Amygdala (tissue), 56 donors: Measurements from ENCODE around the gene ZNF394.

Experiments used
- DNase-seq, 56 donors: peaks; one replicate each; lab custom pipeline; 2025; lab: John Stamatoyannopoulos, UW

The ZNF394 gene

DNA sequence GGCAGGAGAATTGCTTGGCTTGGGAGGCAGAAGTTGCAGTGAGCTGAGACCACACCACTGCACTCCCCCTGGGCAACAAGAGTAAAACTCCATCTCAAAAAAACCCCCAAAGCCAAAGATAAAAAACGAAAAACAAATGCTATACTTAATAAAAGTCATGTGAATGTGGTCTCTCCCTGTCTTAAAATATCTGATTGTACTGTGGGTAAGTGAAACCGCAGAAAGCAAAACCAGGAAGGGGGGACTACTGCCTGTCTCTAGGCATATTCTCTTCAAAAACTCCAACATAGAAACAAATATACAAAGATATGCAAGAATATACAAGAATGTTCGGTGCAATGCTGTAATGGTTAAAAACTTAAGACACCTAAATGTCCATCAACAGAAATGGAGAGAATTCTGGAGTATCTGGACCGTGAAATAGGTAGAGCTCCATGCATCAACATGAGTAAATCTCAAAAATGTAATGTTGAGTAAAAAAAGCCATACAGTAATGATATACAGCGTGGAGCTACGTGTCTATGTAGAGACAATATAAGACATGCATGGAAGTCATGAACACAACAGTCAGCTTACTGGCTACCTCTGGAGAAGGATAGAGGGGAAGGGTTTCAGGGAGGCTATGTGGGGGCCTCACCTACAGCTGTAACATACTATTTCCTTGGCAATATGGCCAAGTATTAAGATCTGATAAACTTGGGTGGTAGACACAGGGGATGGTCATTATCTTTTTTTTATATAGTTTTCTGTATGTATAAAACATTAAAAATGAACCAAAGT lies 2.1 kb downstream of the ZNF394 start:
- no peak for DNase-seq

DNA sequence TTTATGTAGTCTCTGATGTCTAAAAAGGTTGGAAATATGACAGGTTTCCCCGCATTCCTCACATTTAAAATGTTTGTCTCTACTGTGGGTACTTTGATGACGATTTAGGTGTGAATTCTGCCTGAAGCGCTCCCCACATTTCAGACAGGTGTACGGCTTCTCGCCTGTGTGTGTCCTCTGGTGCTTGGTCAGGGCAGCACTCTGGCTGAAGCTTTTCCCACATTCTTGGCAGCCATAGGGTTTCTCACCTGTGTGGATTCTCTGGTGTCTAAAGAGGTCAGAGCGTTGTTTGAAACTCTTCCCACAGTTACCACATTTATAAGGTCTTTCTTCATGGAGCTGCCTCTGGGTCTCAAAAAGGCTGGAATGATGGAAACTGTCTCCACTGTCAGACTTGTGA lies 6.3 kb downstream of the ZNF394 start:
- DNase-seq: no peak

- DNase-seq: no peak
Observed at GRCh38 chr7:99490878-99491277, 9.2 kb downstream of the ZNF394 start.

DNA sequence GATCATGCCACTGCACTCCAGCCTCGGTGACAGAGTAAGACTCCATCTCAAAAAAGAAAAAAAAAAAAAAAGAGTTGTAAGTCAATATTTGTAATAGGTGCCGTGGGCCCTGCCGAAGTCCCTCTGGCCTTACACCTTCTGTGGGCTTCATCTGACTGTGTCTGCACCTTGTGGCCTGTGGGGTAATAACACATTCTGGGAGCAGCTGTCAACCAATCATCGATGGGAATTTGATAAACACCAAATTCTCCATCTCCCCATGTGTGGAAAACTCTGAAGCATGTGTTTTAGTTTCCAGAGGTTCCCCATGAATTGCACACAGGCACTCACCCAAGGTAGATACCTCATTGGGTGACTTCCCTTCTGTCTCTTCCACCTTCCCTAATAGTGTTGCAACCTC lies 10.8 kb downstream of the ZNF394 start:
- no peak for DNase-seq

DNA sequence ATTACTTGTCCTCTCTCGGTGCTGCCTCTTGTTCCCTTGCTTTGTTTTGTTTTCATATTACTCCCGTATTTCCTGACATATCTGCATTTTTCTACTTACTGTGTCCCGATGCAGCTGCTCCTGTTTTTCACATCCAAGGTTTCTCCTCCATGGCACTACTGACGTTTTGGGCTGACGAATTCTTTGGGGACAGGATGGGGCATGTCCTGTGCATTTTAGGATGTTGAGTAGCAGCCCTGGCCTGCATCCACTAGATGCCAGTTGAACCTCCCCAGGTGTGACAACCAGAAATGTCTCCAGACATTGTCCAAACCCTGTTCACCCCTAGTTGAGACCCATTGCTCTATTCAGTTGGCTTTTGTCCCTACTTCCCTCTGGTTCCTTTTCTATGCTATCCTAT lies 15.0 kb downstream of the ZNF394 start:
- no peak for DNase-seq

- DNase-seq: no peak
Observed at GRCh38 chr7:99478464-99479440, 21.3 kb downstream of the ZNF394 start.

DNA sequence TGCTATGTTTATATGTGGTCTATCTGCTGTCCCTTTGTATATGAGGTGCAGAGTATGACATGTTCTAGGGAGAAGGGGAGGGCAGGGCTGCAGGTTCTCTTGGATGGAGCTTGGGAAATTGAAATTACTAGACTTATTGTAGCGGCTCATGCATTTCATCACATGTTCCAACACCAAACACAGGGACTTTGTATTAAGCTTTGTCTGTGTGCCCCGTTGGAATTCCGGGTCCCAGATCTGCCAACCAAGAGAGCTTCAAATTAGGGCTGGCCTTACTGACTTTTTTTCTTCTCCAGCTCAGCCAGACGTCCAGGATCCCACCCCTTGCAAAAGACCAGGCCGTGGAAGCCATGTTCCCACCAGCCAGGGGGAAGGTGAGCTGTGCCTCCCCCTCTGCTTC lies 24.0 kb downstream of the ZNF394 start:
- no peak for DNase-seq

DNA sequence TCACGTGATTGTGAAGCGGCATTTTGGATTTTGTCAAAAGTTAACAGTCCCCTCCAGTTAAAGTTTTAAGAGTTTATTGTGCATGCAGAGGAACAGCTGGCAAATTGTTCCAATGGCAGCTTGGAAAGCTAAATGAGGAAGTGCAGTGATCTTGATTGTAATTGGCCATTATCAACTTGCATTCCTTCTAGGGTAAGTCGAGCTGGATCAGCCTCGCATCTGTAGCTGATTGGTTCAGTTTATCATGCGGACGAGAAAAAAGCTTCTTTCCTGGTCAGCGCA lies 26.8 kb downstream of the ZNF394 start:
- DNase-seq: peak in 2 of 56 donors; percentile 24 to 38

- DNase-seq: peak; percentile 71 to 98 (median 95)
Observed at GRCh38 chr7:99472561-99473314, 27.3 kb downstream of the ZNF394 start, which contains the start of gene ZNF789. ZNF789 (plus strand) TSS chr7:99472890; CDS start chr7:99476457, 3,567 bp downstream.

DNA sequence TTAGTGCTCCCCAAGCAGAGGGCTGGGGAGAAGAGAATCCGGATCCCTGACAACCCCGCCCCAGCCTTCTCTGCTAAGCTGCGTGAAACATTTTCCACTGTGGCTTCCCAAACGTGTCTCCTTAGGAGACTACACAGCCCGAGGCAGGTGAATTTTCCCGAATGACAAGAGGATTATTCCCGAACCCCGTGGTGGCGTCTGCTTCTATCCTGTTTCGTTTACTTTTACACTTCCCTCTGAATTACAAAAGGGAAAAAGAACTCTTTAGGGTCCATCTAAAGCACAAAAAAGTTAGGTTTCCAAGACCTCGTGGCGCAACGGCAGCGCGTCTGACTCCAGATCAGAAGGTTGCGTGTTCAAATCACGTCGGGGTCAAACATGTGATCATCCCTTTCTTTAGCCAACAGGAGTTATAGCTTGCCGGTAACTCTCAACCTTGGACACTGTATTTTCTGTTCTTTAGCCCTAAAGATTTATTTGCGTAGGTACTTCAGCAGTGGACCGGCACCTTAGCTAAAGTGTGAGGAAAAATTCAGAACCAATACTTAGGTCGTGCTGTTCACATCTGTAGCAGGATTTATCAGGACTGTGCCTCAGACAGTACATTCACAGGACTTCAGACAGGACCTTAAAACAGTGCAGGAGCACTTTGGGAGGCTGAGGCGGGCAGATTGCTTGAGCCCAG lies 30.6 kb downstream of the ZNF394 start:
- DNase-seq: no peak

- DNase-seq: no peak
Observed at GRCh38 chr7:99468336-99468918, 31.7 kb downstream of the ZNF394 start.

- no peak for DNase-seq
Observed at GRCh38 chr7:99465421-99465768, 34.7 kb downstream of the ZNF394 start.

DNA sequence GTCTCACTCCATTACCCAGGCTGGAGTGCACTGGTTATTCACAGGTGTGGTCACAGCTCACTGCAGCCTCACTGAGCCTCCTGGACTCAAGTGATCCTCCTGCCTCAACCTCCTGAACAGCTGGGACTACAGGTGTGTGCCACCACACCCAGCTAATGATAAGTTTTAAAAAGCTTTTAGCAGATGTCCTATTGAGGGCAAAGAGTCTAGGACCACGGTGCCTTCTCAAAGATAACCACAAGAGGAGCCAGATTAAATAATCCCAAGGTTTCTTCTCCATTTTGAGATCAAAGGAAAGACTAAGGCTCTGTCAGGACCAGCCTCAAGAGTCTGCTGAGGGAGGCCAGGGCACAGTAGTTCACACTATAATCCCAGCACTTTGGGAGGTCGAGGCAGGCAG lies 38.9 kb downstream of the ZNF394 start:
- DNase-seq: no peak

DNA sequence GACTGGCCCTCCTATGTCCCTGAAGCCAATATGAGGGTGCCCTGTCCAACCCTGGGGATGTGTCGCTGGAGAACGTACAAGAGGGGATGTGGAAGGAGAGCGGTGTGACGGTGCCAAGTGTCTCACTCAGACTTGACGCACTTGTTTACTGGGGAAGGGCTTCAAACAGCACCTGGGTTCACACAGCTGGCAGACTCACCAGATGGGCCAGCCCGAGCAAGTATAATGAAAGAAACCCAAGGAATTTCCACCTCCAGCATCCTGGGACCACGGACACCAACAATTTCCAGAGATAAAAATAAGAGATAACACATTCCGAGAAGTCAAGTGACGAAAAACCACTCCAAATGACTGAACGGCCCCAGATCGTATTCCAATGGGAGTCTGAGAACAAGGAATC lies 39.4 kb downstream of the ZNF394 start:
- DNase-seq: no peak

DNA sequence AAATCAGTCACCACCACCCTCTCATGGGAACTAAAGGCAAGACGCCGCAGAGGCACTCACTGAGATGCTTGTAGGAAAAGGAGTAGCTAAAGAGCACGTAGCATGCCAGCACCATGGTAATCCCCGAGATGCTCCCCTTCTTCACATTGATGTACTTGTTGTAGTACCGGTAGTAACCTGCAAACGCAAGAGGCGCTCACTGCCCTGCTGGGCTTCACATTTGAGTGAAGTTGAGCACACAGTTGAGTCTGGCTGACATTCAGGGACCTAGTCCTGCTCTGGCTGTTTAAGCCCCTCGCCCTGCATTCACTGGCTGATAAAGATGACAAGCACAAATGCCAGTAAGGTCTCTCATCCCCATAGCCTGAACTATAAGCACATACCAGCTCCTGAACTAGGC lies 41.0 kb downstream of the ZNF394 start:
- DNase-seq: peak in 2 of 56 donors; percentile 6 to 16

GRCh38 chr7:99457650-99458493 lies 42.2 kb downstream of the ZNF394 start:
- DNase-seq: no peak

GRCh38 chr7:99457050-99457649 lies 42.9 kb downstream of the ZNF394 start:
- DNase-seq: no peak

DNA sequence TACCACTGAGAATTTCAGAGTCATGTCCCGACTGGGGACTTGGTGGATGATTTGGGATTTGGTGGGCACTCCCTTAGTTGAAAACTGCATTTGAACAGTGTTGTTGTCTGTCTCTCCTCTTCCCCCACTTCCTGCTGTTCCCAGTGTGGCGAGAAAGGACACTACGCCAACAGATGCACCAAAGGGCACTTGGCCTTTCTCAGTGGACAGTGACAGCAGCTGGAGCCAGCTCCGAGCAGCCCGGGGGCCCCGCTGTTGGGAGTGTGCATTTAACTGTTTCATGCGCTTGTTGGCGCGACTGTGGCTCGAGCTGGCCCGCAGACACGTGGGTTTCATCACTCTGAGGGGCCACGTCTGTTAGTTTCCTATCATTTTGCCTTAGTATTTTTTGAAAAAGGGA lies 43.8 kb downstream of the ZNF394 start:
- peak in 12 of 56 donors; percentile 8 to 43 (median 19) for DNase-seq

GRCh38 chr7:99455874-99456273 lies 44.2 kb downstream of the ZNF394 start:
- DNase-seq: no peak
